GM18909 (cell line): Measurements from ENCODE around the gene SLC16A11.

Experiments
- ATAC-seq: cut with Tn5 transposase; IDR thresholded peaks from one replicate; pipeline ENCODE4 v1.9.1; 2021; ENCODE audit warnings: mild to moderate bottlenecking; ENCODE audit not compliant: unreplicated experiment, poor library complexity

SLC16A11 gene

DNA sequence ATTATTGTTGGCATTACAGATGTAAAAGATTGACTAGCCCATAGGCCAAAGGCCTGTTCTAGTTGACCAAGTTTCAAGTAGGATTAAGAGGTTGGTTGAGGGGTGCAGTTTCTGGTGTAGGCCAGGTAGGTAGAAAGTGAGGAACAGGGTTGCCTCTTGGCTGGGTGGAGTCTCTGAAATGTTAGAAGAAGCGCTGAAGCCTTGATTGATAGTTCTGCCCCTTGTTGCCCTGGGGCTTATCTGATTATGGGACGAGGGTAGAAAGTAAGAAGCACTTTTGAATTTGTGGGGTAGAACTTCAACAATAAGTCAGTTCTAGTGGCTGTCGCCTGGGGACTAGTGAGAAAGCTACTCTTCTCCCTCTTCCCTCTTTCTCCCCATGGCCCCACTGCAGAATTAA is 14.8 kb downstream of the SLC16A11 start:
- ATAC-seq, result no peak

DNA sequence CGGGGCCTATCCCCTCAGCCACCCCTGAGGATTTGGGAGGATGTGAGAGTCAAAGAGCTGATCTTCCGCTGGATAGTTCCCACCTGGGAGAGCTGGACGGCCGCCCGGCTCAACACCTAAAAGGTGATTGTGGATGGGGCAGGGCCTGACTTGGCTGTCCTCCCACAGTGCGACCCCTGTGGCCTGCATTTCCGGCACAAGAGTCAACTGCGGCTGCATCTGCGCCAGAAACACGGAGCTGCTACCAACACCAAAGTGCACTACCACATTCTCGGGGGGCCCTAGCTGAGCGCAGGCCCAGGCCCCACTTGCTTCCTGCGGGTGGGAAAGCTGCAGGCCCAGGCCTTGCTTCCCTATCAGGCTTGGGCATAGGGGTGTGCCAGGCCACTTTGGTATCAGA is 16.6 kb downstream of the SLC16A11 start:
- no peak for ATAC-seq

- ATAC-seq, result no peak
Observed at GRCh38 chr17:7026471-7027115, 17.3 kb downstream of the SLC16A11 start.

DNA sequence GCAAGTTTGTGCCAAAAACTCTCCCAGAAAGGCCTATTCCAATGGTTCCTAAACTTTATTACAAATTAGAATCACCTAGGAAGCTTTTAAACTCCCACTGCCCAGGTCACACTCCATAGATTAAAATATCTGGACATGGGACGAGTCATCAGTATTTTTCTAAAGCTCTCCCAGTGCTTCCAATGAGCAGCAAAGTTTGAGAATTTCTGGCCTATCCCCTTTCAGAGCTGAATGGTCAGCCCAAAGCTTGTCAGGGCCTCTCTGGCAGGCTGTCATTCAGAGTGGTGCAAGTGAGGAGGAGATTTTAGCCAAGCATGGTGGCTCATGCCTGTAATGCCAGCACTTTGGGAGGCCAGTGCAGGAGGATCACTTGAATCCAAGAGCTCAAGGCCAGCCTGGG is 18.6 kb downstream of the SLC16A11 start:
- no peak for ATAC-seq

GRCh38 chr17:7024402-7024785 is 19.5 kb downstream of the SLC16A11 start:
- ATAC-seq, result no peak

DNA sequence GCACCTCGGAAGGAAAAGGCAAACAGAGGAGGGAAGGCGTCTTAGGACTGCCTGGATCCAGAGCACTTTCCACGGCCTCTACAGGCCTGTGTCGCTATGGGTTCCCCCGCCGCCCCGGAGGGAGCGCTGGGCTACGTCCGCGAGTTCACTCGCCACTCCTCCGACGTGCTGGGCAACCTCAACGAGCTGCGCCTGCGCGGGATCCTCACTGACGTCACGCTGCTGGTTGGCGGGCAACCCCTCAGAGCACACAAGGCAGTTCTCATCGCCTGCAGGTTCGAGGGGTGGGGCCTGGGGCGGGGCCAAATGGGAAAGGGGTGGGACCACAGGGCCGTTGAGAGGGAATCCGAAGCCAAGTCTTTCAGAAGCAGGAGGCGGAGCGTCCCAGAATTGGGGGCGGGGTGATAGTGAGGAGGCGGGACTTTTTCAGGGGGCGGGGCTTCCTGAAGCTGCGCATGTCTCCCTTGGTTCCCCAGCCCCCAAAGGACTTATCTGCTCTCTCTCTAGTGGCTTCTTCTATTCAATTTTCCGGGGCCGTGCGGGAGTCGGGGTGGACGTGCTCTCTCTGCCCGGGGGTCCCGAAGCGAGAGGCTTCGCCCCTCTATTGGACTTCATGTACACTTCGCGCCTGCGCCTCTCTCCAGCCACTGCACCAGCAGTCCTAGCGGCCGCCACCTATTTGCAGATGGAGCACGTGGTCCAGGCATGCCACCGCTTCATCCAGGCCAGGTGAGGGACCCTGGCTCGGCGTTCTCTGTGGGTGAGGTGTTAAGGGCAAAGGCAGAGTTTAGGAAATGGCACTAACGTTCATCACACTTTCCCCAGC is 20.1 kb downstream of the SLC16A11 start:
- ATAC-seq, result no peak

DNA sequence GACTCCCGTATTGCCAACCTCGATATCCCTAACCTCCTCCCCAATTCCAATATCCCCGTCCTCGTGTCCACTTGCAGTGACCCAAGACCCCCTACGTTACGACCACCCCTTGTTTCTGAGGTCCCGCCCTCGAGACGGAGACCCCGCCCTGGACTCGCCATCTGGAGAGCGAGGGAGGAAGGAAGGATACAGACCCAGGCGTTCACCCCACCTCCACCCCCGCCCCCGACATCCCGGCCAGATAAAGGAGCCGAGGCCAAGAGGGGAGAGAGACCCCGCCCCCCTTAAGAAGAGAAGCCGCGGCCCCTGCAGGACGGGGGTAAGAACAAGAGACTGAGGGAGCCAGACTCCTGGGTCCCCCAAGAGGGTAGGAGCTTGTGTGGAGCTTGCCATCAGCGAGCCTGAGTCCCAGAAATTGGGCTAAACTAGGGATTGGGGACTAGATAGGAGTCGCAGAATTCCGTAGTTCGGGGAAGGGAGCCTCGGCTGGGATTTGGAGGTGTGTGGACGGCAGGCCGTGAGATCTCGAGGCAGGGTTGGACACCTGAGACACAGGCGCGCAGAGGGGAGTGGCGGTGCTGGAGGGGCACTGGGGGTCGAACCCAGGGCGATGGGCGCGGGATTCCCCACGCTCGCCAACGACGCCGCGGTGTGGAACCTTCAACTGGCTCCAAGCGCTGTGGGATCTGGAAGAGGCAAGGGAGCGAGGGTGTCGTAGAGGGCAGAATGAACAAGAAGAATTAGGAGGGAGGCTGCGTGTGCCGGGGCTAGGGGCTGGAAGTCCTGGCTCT is 20.9 kb downstream of the SLC16A11 start, which contains the start of gene BCL6B:
Gene BCL6B (plus strand): TSS at position 270 of the 791 bp plus-strand sequence. CDS start 622 bp downstream, outside the sequence.
- no peak for ATAC-seq

DNA sequence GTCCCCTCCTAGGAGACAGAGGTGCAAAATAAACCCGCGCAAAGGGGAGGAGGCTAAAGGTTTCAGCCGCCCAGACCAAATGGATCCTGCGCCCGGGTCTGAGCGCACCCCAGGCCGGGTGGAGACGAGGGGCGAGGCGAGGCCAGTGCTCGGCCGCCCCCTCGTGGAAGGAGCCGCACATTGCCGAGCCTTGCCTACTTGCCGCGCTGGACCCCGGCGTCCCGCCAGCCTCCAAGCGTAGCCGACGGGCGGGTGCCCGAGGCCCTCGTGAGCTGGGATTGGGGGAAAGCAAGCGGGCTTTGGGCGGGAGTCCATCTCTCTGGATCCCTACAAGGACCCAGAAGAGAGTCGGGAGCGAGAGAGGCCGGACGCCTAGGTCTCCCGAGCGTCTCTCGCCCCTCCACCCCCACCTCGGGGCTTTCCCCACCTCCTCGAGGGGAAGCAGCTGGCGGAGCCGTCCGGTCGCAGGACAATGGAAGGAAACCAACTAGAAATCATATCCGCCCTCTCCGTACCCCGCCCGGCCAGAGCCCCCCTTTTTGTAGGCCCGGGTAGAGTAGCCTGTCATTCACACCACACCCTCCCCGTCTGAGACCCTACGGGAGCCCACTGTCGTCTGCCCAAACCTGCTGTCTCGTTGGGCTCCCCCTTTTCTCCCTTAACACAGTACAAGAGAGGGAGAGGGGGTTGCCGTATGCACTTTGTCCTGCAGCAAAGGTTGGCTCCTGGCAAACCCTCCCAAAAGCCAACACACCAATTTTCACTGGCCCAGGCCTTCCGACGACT is 21.7 kb downstream of the SLC16A11 start:
- peak; percentile 73 for ATAC-seq

DNA sequence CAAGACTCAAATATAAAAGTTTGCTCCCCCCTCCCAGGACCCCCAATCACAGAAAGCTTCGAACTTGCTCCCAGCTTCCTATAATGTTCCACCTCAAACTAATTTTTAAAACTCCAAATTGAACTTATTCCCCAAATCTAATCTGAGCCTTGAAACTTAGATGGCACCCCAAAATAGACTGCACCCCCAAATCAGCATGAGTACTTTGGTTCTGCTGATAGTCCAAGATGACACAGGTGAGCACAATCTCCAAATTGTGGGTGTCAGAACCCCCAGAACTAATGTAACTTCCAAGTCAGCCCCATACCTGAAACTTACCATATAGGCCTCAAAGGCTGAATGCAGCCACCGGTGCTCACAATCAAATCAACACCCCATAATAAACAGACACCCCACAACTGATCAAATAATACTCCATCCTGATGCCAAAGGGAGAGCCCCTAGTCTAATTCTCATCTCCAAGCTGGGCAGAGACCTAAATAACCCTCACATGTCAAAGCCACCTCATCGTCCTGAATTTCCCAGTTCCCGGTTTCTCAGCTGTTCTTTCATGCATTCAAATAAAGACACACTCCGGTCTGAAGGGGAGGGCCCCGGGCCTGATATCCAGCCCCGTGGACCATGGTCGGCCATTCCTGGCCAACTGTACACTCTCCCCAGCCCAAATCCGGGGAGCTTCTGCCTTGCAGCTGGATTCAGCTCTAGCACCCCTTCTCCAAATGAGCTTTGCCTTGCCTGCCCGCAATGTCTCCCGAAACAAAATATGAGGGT is 22.8 kb downstream of the SLC16A11 start:
- ATAC-seq, result no peak

DNA sequence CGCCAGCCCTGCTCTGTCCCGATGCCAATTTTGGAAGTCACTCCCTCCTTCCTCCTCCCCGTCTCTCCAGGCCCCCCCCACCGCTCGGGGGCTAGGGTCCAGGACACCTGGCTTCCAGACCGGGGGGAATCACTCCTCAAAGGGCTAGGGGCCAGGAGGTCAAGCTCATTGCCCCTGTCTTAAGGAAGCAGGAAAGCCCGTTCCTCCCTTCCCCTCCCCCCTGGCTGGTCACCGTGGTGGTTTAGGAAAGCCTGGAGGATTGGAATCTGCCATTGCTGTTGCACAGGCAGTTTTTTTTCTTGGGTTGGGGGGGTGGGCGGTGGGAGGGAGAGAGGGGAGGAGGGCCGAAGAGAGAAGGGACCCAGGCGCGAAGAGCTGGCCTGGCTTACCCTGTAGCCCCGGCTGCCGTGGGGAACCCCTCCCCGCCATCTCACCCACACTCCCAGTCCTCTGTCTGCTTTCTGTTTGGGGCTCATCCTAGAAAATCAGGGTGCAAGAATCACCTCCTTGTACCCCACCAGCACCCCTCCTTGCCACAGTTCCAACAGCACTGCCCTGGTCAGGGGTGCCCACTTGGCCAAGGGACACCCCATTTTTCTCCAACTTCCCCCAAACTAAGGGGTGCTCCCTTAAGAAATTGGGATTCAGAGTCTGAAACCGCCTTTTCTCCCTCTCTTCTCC is 23.9 kb downstream of the SLC16A11 start:
- no peak for ATAC-seq

- no peak for ATAC-seq
Observed at GRCh38 chr17:7019367-7019766, 24.5 kb downstream of the SLC16A11 start.

GRCh38 chr17:7018331-7018964 is 25.4 kb downstream of the SLC16A11 start:
- no peak for ATAC-seq

GRCh38 chr17:7017827-7018200 is 26.1 kb downstream of the SLC16A11 start:
- no peak for ATAC-seq

DNA sequence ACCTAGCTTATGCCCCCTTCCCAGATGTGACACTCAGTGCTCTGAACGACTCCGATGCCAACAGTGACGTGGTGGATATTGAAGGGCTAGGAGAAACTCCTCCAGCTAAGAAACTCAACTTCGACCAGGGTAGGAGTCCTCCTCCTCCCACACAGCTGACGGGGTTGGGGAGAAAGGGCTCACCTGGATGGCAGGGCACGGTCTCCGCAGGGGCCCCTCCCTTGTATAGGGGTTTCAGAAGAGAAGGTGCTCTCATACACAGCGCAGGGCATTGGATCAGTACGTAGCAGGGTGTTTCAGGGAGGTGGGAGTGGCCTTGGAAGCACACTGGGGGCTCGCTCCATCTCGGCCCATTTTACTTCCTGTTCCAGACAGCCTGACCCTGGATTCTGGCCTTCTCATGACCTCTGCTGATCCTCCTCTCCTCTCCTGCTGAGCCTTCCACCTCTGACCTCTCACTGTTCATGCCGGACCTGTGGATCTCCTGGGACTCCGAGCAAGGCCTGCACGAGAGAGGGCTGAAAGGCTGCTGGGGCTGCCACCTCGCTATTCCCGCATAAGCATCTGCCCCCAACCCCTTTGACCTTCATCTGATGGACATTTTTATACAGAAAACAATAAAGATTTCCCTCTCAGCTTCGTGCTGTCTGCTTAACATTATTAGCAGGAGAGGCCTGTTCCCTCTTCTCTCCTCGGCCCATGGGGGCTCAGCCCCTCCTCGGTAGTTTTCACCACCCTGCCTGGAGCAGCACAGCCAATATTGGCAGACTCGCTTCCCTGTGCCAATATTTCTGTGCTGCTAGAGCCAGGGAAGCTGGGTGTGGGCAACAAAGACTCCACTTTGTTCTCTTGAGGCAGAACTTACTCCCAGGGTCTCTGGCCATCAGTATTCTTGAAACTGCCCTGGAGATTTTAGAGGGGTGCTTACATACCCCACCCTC is 26.7 kb downstream of the SLC16A11 start:
- ATAC-seq, result no peak

GRCh38 chr17:7016418-7016817 is 27.5 kb downstream of the SLC16A11 start:
- ATAC-seq, result no peak

GRCh38 chr17:7014995-7015958 is 28.6 kb downstream of the SLC16A11 start:
- peak; percentile 17 for ATAC-seq
